ENCODE results near the gene PRR5L.

DNA sequence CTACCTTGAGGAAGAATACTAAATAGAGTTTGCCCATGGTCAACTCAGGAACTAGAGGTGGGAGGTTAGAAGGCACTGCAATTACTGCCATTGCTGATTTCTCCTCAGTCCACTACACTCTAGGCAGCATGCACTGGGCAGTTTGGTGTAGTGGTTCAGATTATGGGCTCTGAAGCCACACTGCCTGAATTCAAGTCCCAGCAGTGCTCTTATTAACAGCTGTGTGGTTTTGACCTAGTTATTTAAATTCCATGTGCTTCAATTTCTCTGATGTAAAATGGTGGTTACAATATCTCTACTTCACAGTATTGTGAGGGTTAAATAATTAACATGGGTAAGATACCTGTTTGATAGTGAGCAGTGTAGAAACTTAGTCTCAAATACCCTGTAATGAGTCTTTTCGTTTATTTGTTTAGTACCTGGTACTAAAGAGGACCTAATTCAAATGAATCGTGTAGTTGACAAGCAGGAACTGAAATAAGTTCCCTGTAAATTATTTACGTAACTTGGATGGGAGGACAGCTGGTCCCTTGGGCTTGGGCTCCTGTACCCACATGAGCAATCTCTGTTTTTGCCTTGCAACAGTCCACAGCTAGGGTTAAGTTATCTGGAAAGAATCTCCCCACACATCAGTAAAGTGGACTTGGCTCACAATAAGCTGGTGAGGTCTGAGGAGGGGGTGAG is 17.8 kb downstream of the PRR5L start:
- no peak for TF ChIP-seq CTCF (IDR thresholded peaks at IDR 0.05)
- TF ChIP-seq POLR2A (IDR thresholded peaks at IDR 0.05) = no peak

All from sigmoid colon (tissue), 3 donors.